WTC11 (cell line): ENCODE results near the gene SELENOV. TPM values are rescaled to one million over a fixed set of nuclear protein-coding genes. Genes with fewer than 3 reads are reported as not detected.
A peak's percentile ranks its signal among the peaks of the same experiment; 100 is the strongest.

Source experiments
- ATAC-seq: fragments of 200-7000 bp; cut with Tn5 transposase; 2 replicates; pipeline ENCODE4 v1.10.0; 2021; ENCODE audit warnings: mild to moderate bottlenecking, moderate library complexity
- CTCF ChIA-PET: fragments of 300-600 bp; sonication (Branson Sonifier 250); formaldehyde crosslinking; loops from one replicate; lab custom pipeline; 2021; ENCODE audit warnings: antibody characterized with exemption; lab: Charles Lee
- POLR2A ChIA-PET: fragments of 350-600 bp; sonication (Branson Sonifier 250); formaldehyde crosslinking; loops from one replicate; lab custom pipeline; 2021; ENCODE audit warnings: antibody characterized with exemption; lab: Charles Lee
- DNase-seq: peaks from one replicate; pipeline ENCODE4 v3.0.0; 2021; ENCODE audit warnings: low spot score
- H3K27ac Mint-ChIP-seq: 2 replicates; pipeline ENCODE4 v1.8.0; 2021; ENCODE audit warnings: mixed read lengths
- H3K27me3 Mint-ChIP-seq: 2 replicates; pipeline ENCODE4 v1.8.0; 2021; ENCODE audit warnings: low read depth, mild to moderate bottlenecking, moderate library complexity, mixed read lengths
- H3K36me3 Mint-ChIP-seq: 2 replicates; pipeline ENCODE4 v1.8.0; 2021; ENCODE audit warnings: mixed read lengths
- H3K4me1 Mint-ChIP-seq: 2 replicates; pipeline ENCODE4 v1.8.0; 2022; ENCODE audit warnings: mixed read lengths
- H3K4me3 Mint-ChIP-seq: 2 replicates; pipeline ENCODE4 v1.8.0; 2021; ENCODE audit warnings: mild to moderate bottlenecking, moderate library complexity, mixed read lengths
- H3K9me3 Mint-ChIP-seq: 2 replicates; pipeline ENCODE4 v1.8.0; 2021; ENCODE audit warnings: mixed read lengths
- CREB1 ChIP-seq: sonication (generic); formaldehyde crosslinking; IDR thresholded peaks from 2 replicates; pipeline ENCODE4 v1.8.0; 2023; ENCODE audit warnings: mild to moderate bottlenecking, missing genetic modification reagents
- EMX1 ChIP-seq: fragments of 250-450 bp; sonication (Bioruptor Pico); IDR thresholded peaks from 2 replicates; pipeline ENCODE4 v1.8.0; 2021; ENCODE audit warnings: mild to moderate bottlenecking
- FOXJ3 ChIP-seq: sonication (generic); formaldehyde crosslinking; IDR thresholded peaks from 2 replicates; pipeline ENCODE4 v1.9.0; 2021; ENCODE audit warnings: missing genetic modification reagents, mild to moderate bottlenecking, borderline replicate concordance
- GRHL2 ChIP-seq: fragments of 250-450 bp; sonication (Bioruptor Pico); IDR thresholded peaks from 2 replicates; pipeline ENCODE4 v1.8.0; 2022; ENCODE audit warnings: mild to moderate bottlenecking, moderate library complexity; ENCODE audit not compliant: insufficient replicate concordance, severe bottlenecking
- JUN ChIP-seq: sonication (generic); formaldehyde crosslinking; IDR thresholded peaks from 2 replicates; pipeline ENCODE4 v1.8.0; 2023; ENCODE audit warnings: mild to moderate bottlenecking, missing genetic modification reagents
- KAT7 ChIP-seq: sonication (generic); formaldehyde crosslinking; IDR thresholded peaks from 2 replicates; pipeline ENCODE4 v1.8.1; 2023; ENCODE audit warnings: missing genetic modification reagents, mild to moderate bottlenecking, borderline replicate concordance
- NFATC4 ChIP-seq: fragments of 250-450 bp; sonication (Bioruptor Pico); IDR thresholded peaks from 2 replicates; pipeline ENCODE4 v1.9.0; 2021; ENCODE audit warnings: mild to moderate bottlenecking
- NR1H2 ChIP-seq: sonication (generic); formaldehyde crosslinking; IDR thresholded peaks from 2 replicates; pipeline ENCODE4 v1.9.0; 2021; ENCODE audit warnings: mild to moderate bottlenecking, moderate library complexity, missing genetic modification reagents
- RELA ChIP-seq: sonication (generic); formaldehyde crosslinking; IDR thresholded peaks from 2 replicates; pipeline ENCODE4 v1.8.1; 2022; ENCODE audit warnings: missing genetic modification reagents, mild to moderate bottlenecking, borderline replicate concordance
- RORB ChIP-seq: fragments of 250-450 bp; sonication (Bioruptor Pico); IDR thresholded peaks from 2 replicates; pipeline ENCODE4 v1.9.0; 2021; ENCODE audit warnings: mild to moderate bottlenecking
- TP53 ChIP-seq: sonication (generic); formaldehyde crosslinking; IDR thresholded peaks from 2 replicates; pipeline ENCODE4 v1.8.1; 2023; ENCODE audit warnings: mild to moderate bottlenecking, missing genetic modification reagents
- ZNF232 ChIP-seq: sonication (generic); formaldehyde crosslinking; IDR thresholded peaks from 2 replicates; pipeline ENCODE4 v1.8.0; 2022; ENCODE audit warnings: mild to moderate bottlenecking, missing genetic modification reagents
- ZNF396 ChIP-seq: fragments of 250-450 bp; sonication (Bioruptor Pico); IDR thresholded peaks from 2 replicates; pipeline ENCODE4 v1.8.0; 2021; ENCODE audit warnings: mild to moderate bottlenecking, moderate library complexity, borderline replicate concordance
- ZNF416 ChIP-seq: fragments of 250-450 bp; sonication (Bioruptor Pico); IDR thresholded peaks from 2 replicates; pipeline ENCODE4 v1.9.0; 2021; ENCODE audit warnings: mild to moderate bottlenecking, inconsistent platforms
- ZNF671 ChIP-seq: fragments of 250-450 bp; sonication (Bioruptor Pico); IDR thresholded peaks from 2 replicates; pipeline ENCODE4 v1.8.0; 2021; ENCODE audit warnings: mild to moderate bottlenecking
- total RNA-seq: library from RNA; stranded (reverse); gene quantifications from 3 replicates; pipeline ENCODE4 v1.2.3, GENCODE V29; 2021
- TF ChIP-seq, protein P1 (sequence below): sonication (generic); formaldehyde crosslinking; IDR thresholded peaks from 2 replicates; pipeline ENCODE4 v1.8.1; 2023; ENCODE audit warnings: mild to moderate bottlenecking, missing genetic modification reagents, moderate library complexity
- TF ChIP-seq, protein P2 (sequence below): sonication (generic); formaldehyde crosslinking; IDR thresholded peaks from 2 replicates; pipeline ENCODE4 v1.8.0; 2022; ENCODE audit warnings: mild to moderate bottlenecking, missing genetic modification reagents
- TF ChIP-seq, protein P3 (sequence below): sonication (generic); formaldehyde crosslinking; IDR thresholded peaks from 2 replicates; pipeline ENCODE4 v1.8.0; 2022; ENCODE audit warnings: mild to moderate bottlenecking, missing genetic modification reagents
- TF ChIP-seq, protein P4 (sequence below): sonication (generic); formaldehyde crosslinking; IDR thresholded peaks from 2 replicates; pipeline ENCODE4 v1.8.1; 2022; ENCODE audit warnings: mild to moderate bottlenecking, missing genetic modification reagents, moderate library complexity, borderline replicate concordance
- TF ChIP-seq, protein P5 (sequence below): sonication (generic); formaldehyde crosslinking; IDR thresholded peaks from 2 replicates; pipeline ENCODE4 v1.8.0; 2022; ENCODE audit warnings: missing genetic modification reagents
- TF ChIP-seq, protein P6 (sequence below): fragments of 250-450 bp; sonication (Bioruptor Pico); IDR thresholded peaks from 2 replicates; pipeline ENCODE4 v2.1.2; 2022; ENCODE audit warnings: mild to moderate bottlenecking, moderate library complexity
- TF ChIP-seq, protein P7 (sequence below): sonication (generic); formaldehyde crosslinking; conservative IDR thresholded peaks from 2 replicates; pipeline ENCODE4 v1.8.1; 2022; ENCODE audit warnings: mild to moderate bottlenecking, missing genetic modification reagents

Gene SELENOV
- total RNA-seq, 1 experiment from 2014 or later = 12.6 TPM

DNA sequence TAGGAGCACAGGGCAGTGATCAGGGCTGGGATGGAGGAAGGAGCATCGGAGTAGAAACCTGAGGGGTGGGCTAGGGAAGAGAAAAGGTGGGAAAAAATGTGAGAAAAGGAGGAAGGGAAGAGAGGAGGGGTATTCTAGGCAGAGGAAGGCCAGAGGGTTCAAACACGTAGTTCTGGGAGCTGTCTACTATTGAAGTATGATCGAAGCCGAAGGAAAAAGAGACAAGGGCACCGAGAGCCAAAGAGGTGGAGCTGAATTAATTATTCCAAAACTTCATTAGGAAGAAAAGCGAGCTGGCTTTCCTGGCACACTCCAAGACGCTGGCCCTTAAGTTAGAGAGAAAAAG lies 8.4 kb upstream of the SELENOV start:
- H3K27me3 Mint-ChIP-seq = peaks cover 85% of the 10 kb centered on the region
- POLR2A ChIA-PET = interaction anchor here (0.6 to 0.9 kb wide), 2 partner anchors 9 to 327 kb away, joined by 3 to 4 read pairs; no protein-coding TSS in a partner anchor
- no peak for DNase-seq
- no peak overlapping the region for H3K27ac Mint-ChIP-seq
- TF ChIP-seq KAT7 (CRISPR knock-in tag) (no peak), CREB1 (CRISPR knock-in tag) (no peak), GRHL2 (no peak), ZNF416 (CRISPR knock-in tag) (no peak), NFATC4 (no peak), RORB (CRISPR knock-in tag) (no peak), ZNF396 (CRISPR knock-in tag) (no peak), JUN (CRISPR knock-in tag) (no peak), FOXJ3 (CRISPR knock-in tag) (no peak), ZNF671 (no peak)
- TF ChIP-seq, protein P1, sequence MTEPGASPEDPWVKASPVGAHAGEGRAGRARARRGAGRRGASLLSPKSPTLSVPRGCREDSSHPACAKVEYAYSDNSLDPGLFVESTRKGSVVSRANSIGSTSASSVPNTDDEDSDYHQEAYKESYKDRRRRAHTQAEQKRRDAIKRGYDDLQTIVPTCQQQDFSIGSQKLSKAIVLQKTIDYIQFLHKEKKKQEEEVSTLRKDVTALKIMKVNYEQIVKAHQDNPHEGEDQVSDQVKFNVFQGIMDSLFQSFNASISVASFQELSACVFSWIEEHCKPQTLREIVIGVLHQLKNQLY = no peak
- TF ChIP-seq, protein P2, sequence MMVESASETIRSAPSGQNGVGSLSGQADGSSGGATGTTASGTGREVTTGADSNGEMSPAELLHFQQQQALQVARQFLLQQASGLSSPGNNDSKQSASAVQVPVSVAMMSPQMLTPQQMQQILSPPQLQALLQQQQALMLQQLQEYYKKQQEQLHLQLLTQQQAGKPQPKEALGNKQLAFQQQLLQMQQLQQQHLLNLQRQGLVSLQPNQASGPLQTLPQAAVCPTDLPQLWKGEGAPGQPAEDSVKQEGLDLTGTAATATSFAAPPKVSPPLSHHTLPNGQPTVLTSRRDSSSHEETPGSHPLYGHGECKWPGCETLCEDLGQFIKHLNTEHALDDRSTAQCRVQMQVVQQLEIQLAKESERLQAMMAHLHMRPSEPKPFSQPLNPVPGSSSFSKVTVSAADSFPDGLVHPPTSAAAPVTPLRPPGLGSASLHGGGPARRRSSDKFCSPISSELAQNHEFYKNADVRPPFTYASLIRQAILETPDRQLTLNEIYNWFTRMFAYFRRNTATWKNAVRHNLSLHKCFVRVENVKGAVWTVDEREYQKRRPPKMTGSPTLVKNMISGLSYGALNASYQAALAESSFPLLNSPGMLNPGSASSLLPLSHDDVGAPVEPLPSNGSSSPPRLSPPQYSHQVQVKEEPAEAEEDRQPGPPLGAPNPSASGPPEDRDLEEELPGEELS (CRISPR knock-in tag) = no peak
- TF ChIP-seq, protein P3, sequence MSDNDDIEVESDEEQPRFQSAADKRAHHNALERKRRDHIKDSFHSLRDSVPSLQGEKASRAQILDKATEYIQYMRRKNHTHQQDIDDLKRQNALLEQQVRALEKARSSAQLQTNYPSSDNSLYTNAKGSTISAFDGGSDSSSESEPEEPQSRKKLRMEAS (CRISPR knock-in tag) = no peak
- TF ChIP-seq, all 79 proteins: peak for 0
- CTCF ChIA-PET = interaction anchor here (0.6 to 2.0 kb wide), 5 partner anchors 9 to 32 kb away, joined by 4 to 9 read pairs (median 5); partner anchors contain the start of gene SELENOV
- peak overlapping the region; percentile 52 for H3K4me3 Mint-ChIP-seq
- peaks cover 7% of the 10 kb centered on the region for H3K36me3 Mint-ChIP-seq
- no peaks in the 10 kb centered on the region for H3K9me3 Mint-ChIP-seq
- peaks cover 10% of the 10 kb centered on the region for H3K4me1 Mint-ChIP-seq
- no peak for ATAC-seq

DNA sequence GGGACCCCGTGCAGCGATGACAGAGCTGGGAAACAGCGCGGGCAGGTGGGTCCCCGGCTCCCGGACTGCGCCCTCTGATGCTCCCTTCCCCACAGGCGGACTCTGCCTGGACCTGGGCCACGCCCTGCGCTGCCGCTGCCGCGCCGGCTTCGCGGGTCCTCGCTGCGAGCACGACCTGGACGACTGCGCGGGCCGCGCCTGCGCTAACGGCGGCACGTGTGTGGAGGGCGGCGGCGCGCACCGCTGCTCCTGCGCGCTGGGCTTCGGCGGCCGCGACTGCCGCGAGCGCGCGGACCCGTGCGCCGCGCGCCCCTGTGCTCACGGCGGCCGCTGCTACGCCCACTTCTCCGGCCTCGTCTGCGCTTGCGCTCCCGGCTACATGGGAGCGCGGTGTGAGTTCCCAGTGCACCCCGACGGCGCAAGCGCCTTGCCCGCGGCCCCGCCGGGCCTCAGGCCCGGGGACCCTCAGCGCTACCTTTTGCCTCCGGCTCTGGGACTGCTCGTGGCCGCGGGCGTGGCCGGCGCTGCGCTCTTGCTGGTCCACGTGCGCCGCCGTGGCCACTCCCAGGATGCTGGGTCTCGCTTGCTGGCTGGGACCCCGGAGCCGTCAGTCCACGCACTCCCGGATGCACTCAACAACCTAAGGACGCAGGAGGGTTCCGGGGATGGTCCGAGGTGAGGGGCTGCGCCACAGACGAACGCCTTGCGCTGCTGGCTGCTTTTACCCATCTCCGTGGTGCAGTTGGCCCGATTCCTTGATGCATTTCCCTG lies 7.8 kb upstream of the SELENOV start:
- peaks cover 83% of the 10 kb centered on the region for H3K27me3 Mint-ChIP-seq
- DNase-seq (peak; percentile 80), ATAC-seq (peak; percentile 81)
- POLR2A ChIA-PET = interaction anchor here (0.6 to 0.9 kb wide), 2 partner anchors 9 to 326 kb away, joined by 3 to 4 read pairs; no protein-coding TSS in a partner anchor
- peak overlapping the region; percentile 67 for H3K4me3 Mint-ChIP-seq
- peaks cover 6% of the 10 kb centered on the region for H3K36me3 Mint-ChIP-seq
- H3K9me3 Mint-ChIP-seq = no peaks in the 10 kb centered on the region
- H3K4me1 Mint-ChIP-seq = peaks cover 10% of the 10 kb centered on the region
- no peak overlapping the region for H3K27ac Mint-ChIP-seq
- CTCF ChIA-PET = interaction anchor here (0.9 to 2.0 kb wide), 6 partner anchors 8 to 33 kb away, joined by 3 to 9 read pairs (median 4); partner anchors contain the start of genes EID2B, SELENOV and TIMM50
- TF ChIP-seq NR1H2 (peak; percentile 72; the same call in 1 of the 2 replicates), FOXJ3 (CRISPR knock-in tag) (no peak), EMX1 (CRISPR knock-in tag) (no peak), ZNF232 (peak; percentile 99), ZNF416 (CRISPR knock-in tag) (0 out of 2 replicates have a peak, but pooled peaks have one; percentile 64), RELA (CRISPR knock-in tag) (peak; percentile 99), TP53 (peak; percentile 100)
- TF ChIP-seq, protein P4, sequence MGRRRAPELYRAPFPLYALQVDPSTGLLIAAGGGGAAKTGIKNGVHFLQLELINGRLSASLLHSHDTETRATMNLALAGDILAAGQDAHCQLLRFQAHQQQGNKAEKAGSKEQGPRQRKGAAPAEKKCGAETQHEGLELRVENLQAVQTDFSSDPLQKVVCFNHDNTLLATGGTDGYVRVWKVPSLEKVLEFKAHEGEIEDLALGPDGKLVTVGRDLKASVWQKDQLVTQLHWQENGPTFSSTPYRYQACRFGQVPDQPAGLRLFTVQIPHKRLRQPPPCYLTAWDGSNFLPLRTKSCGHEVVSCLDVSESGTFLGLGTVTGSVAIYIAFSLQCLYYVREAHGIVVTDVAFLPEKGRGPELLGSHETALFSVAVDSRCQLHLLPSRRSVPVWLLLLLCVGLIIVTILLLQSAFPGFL = 0 out of 2 replicates have a peak, but pooled peaks have one; percentile 71
- TF ChIP-seq, protein P5, sequence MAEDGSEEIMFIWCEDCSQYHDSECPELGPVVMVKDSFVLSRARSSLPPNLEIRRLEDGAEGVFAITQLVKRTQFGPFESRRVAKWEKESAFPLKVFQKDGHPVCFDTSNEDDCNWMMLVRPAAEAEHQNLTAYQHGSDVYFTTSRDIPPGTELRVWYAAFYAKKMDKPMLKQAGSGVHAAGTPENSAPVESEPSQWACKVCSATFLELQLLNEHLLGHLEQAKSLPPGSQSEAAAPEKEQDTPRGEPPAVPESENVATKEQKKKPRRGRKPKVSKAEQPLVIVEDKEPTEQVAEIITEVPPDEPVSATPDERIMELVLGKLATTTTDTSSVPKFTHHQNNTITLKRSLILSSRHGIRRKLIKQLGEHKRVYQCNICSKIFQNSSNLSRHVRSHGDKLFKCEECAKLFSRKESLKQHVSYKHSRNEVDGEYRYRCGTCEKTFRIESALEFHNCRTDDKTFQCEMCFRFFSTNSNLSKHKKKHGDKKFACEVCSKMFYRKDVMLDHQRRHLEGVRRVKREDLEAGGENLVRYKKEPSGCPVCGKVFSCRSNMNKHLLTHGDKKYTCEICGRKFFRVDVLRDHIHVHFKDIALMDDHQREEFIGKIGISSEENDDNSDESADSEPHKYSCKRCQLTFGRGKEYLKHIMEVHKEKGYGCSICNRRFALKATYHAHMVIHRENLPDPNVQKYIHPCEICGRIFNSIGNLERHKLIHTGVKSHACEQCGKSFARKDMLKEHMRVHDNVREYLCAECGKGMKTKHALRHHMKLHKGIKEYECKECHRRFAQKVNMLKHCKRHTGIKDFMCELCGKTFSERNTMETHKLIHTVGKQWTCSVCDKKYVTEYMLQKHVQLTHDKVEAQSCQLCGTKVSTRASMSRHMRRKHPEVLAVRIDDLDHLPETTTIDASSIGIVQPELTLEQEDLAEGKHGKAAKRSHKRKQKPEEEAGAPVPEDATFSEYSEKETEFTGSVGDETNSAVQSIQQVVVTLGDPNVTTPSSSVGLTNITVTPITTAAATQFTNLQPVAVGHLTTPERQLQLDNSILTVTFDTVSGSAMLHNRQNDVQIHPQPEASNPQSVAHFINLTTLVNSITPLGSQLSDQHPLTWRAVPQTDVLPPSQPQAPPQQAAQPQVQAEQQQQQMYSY (CRISPR knock-in tag) = peak; percentile 75
- TF ChIP-seq, protein P2 (CRISPR knock-in tag) = peak; percentile 100
- TF ChIP-seq, protein P6, sequence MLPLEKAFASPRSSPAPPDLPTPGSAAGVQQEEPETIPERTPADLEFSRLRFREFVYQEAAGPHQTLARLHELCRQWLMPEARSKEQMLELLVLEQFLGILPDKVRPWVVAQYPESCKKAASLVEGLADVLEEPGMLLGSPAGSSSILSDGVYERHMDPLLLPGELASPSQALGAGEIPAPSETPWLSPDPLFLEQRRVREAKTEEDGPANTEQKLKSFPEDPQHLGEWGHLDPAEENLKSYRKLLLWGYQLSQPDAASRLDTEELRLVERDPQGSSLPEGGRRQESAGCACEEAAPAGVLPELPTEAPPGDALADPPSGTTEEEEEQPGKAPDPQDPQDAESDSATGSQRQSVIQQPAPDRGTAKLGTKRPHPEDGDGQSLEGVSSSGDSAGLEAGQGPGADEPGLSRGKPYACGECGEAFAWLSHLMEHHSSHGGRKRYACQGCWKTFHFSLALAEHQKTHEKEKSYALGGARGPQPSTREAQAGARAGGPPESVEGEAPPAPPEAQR (CRISPR knock-in tag) = no peak
- TF ChIP-seq, protein P7, sequence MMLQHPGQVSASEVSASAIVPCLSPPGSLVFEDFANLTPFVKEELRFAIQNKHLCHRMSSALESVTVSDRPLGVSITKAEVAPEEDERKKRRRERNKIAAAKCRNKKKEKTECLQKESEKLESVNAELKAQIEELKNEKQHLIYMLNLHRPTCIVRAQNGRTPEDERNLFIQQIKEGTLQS (CRISPR knock-in tag) = peak; percentile 88
